ENCODE data around the gene RFC4.
A peak's percentile ranks its signal among the peaks of the same experiment; 100 is the strongest.
"Not testable (repeated sequence)": the region's sequence is repeated elsewhere in the genome, so short reads cannot be mapped to it uniquely, and the experiment has no call there.

RFC4 gene

GRCh38 chr3:186825294-186825821 is 19.1 kb upstream of the RFC4 start:
- peak in 25 of 56 donors; percentile 5 to 43 (median 18) for DNase-seq

GRCh38 chr3:186824430-186825139 is 18.3 kb upstream of the RFC4 start:
- peak in 3 of 56 donors; percentile 0 to 20 (median 9) for DNase-seq

GRCh38 chr3:186823386-186823785 is 17.1 kb upstream of the RFC4 start:
- DNase-seq: no peak

GRCh38 chr3:186822388-186822759 is 16.1 kb upstream of the RFC4 start:
- not testable (repeated sequence) for DNase-seq

- DNase-seq: no peak
Observed at GRCh38 chr3:186821429-186822387, 15.4 kb upstream of the RFC4 start.

- DNase-seq: no peak
Observed at GRCh38 chr3:186818956-186819355, 12.7 kb upstream of the RFC4 start.

GRCh38 chr3:186818516-186818915 is 12.2 kb upstream of the RFC4 start:
- DNase-seq: no peak

- DNase-seq: no peak
Observed at GRCh38 chr3:186815435-186815834, 9.2 kb upstream of the RFC4 start.

- no peak for DNase-seq
Observed at GRCh38 chr3:186814100-186814499, 7.8 kb upstream of the RFC4 start.

GRCh38 chr3:186811313-186811712 is 5.0 kb upstream of the RFC4 start:
- not testable (repeated sequence) for DNase-seq

GRCh38 chr3:186810336-186810996 is 4.2 kb upstream of the RFC4 start:
- no peak for DNase-seq

GRCh38 chr3:186807231-186807630 is 949 bp upstream of the RFC4 start:
- no peak for DNase-seq

- not testable (repeated sequence) for DNase-seq
Observed at GRCh38 chr3:186803447-186803846, 2.8 kb downstream of the RFC4 start.

- no peak for DNase-seq
Observed at GRCh38 chr3:186802701-186803100, 3.6 kb downstream of the RFC4 start.

GRCh38 chr3:186800285-186800684 is 6.0 kb downstream of the RFC4 start:
- no peak for DNase-seq

- no peak for DNase-seq
Observed at GRCh38 chr3:186798239-186798874, 7.9 kb downstream of the RFC4 start.

- DNase-seq: no peak
Observed at GRCh38 chr3:186790261-186790981, 15.9 kb downstream of the RFC4 start.

- DNase-seq: no peak
Observed at GRCh38 chr3:186789554-186790260, 16.6 kb downstream of the RFC4 start.

- DNase-seq: no peak
Observed at GRCh38 chr3:186788482-186789370, 17.6 kb downstream of the RFC4 start.

All from amygdala (tissue), 56 donors.